Trophoblast cell (in vitro differentiated cells and primary cell): ENCODE measurements around the gene TFPI.

Source experiments
- DNase-seq, 2 donors: peaks; one replicate each; pipeline ENCODE4 v3.0.0-alpha.2; 2016
- H2AFZ ChIP-seq: 2 replicates; pipeline ENCODE4 v1.6.1; 2013; ENCODE audit warnings: low read length, moderate library complexity, mild to moderate bottlenecking; ENCODE audit not compliant: insufficient read depth, poor library complexity
- H2AK5ac ChIP-seq: 2 replicates; pipeline ENCODE4 v1.6.1; 2013; ENCODE audit warnings: mild to moderate bottlenecking, low read length
- H2BK120ac ChIP-seq: 2 replicates; pipeline ENCODE4 v1.6.1; 2013; ENCODE audit warnings: low read length, mild to moderate bottlenecking, moderate library complexity; ENCODE audit not compliant: insufficient read depth, poor library complexity
- H2BK12ac ChIP-seq: 2 replicates; pipeline ENCODE4 v1.6.1; 2013; ENCODE audit warnings: mild to moderate bottlenecking, low read length, moderate library complexity
- H2BK5ac ChIP-seq: 2 replicates; pipeline ENCODE4 v1.6.1; 2013; ENCODE audit warnings: low read length, low read depth, moderate library complexity, mild to moderate bottlenecking; ENCODE audit not compliant: poor library complexity
- H3K14ac ChIP-seq: 2 replicates; pipeline ENCODE4 v1.6.1; 2013; ENCODE audit warnings: mild to moderate bottlenecking, low read length
- H3K18ac ChIP-seq: 2 replicates; pipeline ENCODE4 v1.6.1; 2013; ENCODE audit warnings: mild to moderate bottlenecking, low read length
- H3K23ac ChIP-seq: 2 replicates; pipeline ENCODE4 v1.6.1; 2013; ENCODE audit warnings: low read length
- H3K27ac ChIP-seq: 2 replicates; pipeline ENCODE4 v1.5.1; 2013; ENCODE audit warnings: low read depth, mild to moderate bottlenecking, inconsistent platforms, low read length, moderate library complexity
- H3K27me3 ChIP-seq: 2 replicates; pipeline ENCODE4 v1.6.1; 2013; ENCODE audit warnings: inconsistent platforms, mild to moderate bottlenecking, low read length, moderate library complexity; ENCODE audit not compliant: insufficient read depth
- H3K36me3 ChIP-seq, 2 experiments: 1 replicate in 1 of 2; 2 replicates in 1 of 2; pipeline ENCODE4 v1.6.1; 2013; ENCODE audit warnings: low read length in 2 of 2, mild to moderate bottlenecking in 2 of 2, moderate library complexity in 1 of 2; ENCODE audit not compliant: insufficient read depth in 2 of 2, control insufficient read depth in 1 of 2
- H3K4ac ChIP-seq: 2 replicates; pipeline ENCODE4 v1.6.1; 2013; ENCODE audit warnings: low read depth, mild to moderate bottlenecking, low read length, moderate library complexity
- H3K4me1 ChIP-seq, 2 experiments: 1 replicate in 1 of 2; 2 replicates in 1 of 2; pipeline ENCODE4 v1.6.1; 2013; ENCODE audit warnings: low read length in 2 of 2, mild to moderate bottlenecking in 2 of 2, moderate library complexity in 1 of 2; ENCODE audit not compliant: insufficient read depth in 2 of 2, control insufficient read depth in 1 of 2
- H3K4me2 ChIP-seq: 2 replicates; pipeline ENCODE4 v1.6.1; 2013; ENCODE audit warnings: inconsistent platforms, mild to moderate bottlenecking, low read length, moderate library complexity
- H3K4me3 ChIP-seq: 2 replicates; pipeline ENCODE4 v1.5.1; 2013; ENCODE audit warnings: mild to moderate bottlenecking, low read depth, low read length, inconsistent platforms
- H3K79me1 ChIP-seq: one replicate; pipeline ENCODE4 v1.6.1; 2013; ENCODE audit warnings: low read length
- H3K79me2 ChIP-seq: 2 replicates; pipeline ENCODE4 v1.6.1; 2013; ENCODE audit warnings: low read length, mild to moderate bottlenecking; ENCODE audit not compliant: control insufficient read depth, insufficient read depth, poor library complexity
- H3K9ac ChIP-seq: 2 replicates; pipeline ENCODE4 v1.6.1; 2013; ENCODE audit warnings: mild to moderate bottlenecking, low read length
- H3K9me3 ChIP-seq: 2 replicates; pipeline ENCODE4 v1.6.1; 2013; ENCODE audit warnings: low read depth, mild to moderate bottlenecking, control low read depth, inconsistent platforms, low read length; ENCODE audit not compliant: insufficient read depth
- H4K12ac ChIP-seq: 2 replicates; pipeline ENCODE4 v1.6.1; 2013; ENCODE audit warnings: low read depth, mild to moderate bottlenecking, low read length, moderate library complexity
- H4K8ac ChIP-seq: 2 replicates; pipeline ENCODE4 v1.6.1; 2013; ENCODE audit warnings: low read depth, mild to moderate bottlenecking, low read length, moderate library complexity
- H4K91ac ChIP-seq: one replicate; pipeline ENCODE4 v1.6.1; 2013; ENCODE audit warnings: low read depth, mild to moderate bottlenecking, low read length, moderate library complexity
- WGBS: extraction: QIAGEN DNeasy Blood & Tissue Kit; methylation state at CpG from one replicate; pipeline ENCODE4 v1.1.7; 2013; ENCODE audit warnings: missing lambda C conversion rate; ENCODE audit not compliant: insufficient read length, insufficient coverage; ENCODE audit errors: extremely low coverage; 5-methylcytosine and 5-hydroxymethylcytosine counted together

Gene TFPI

GRCh38 chr2:187466129-187466792, 88.0 kb downstream of the TFPI start:
- H4K12ac ChIP-seq, result no peak overlapping the region
- no peaks in the 10 kb centered on the region for H3K27me3 ChIP-seq
- H3K79me2 ChIP-seq, result no peaks in the 10 kb centered on the region
- H3K14ac ChIP-seq, result no peak overlapping the region
- H4K8ac ChIP-seq, result no peak overlapping the region
- no peak overlapping the region for H3K4me2 ChIP-seq
- H4K91ac ChIP-seq, result no peak overlapping the region
- no peak overlapping the region for H3K27ac ChIP-seq
- H3K18ac ChIP-seq, result no peak overlapping the region
- H3K79me1 ChIP-seq, result peaks cover 3% of the 10 kb centered on the region
- H3K4me3 ChIP-seq, result no peak overlapping the region
- no peak overlapping the region for H2AK5ac ChIP-seq
- DNase-seq, result no peak
- H3K9ac ChIP-seq, result no peak overlapping the region
- no peak overlapping the region for H2BK5ac ChIP-seq
- no peak overlapping the region for H2BK120ac ChIP-seq
- H3K36me3 ChIP-seq, result no peaks in the 10 kb centered on the region
- no peak overlapping the region for H2AFZ ChIP-seq
- no CpG with 5 or more reads among the region's 2 CpGs for WGBS
- no peak overlapping the region for H3K23ac ChIP-seq
- no peak overlapping the region for H2BK12ac ChIP-seq
- H3K4me1 ChIP-seq, result no peaks in the 10 kb centered on the region
- H3K4ac ChIP-seq, result no peak overlapping the region
- H3K9me3 ChIP-seq, result no peaks in the 10 kb centered on the region

DNA sequence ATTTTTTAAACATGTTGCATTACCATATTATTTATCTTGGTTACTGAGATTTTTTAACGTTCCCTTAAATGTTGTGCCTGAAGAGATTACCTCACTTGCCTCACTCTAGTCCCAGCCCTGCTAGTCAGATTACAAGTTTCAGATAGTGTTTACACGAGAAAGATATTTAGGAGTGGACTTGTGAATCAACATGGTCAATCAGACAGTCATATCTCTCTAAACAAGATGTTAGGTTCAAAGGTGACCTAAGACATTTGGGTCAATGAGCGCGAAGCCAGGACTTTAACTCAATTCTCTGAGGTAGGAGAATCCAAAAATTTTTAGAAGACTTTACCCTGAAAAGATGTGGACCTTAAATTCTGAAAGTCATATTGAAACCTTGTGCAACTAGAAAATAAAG, 91.4 kb downstream of the TFPI start:
- WGBS, result no CpG with 5 or more reads among the region's 4 CpGs
- H3K18ac ChIP-seq, result no peak overlapping the region
- no peak overlapping the region for H2BK12ac ChIP-seq
- H3K27me3 ChIP-seq, result no peaks in the 10 kb centered on the region
- no peak overlapping the region for H2AFZ ChIP-seq
- H3K23ac ChIP-seq, result no peak overlapping the region
- no peak overlapping the region for H4K12ac ChIP-seq
- no peak overlapping the region for H4K91ac ChIP-seq
- no peak overlapping the region for H2BK5ac ChIP-seq
- H3K9ac ChIP-seq, result no peak overlapping the region
- no peak for DNase-seq
- no peaks in the 10 kb centered on the region for H3K79me2 ChIP-seq
- no peaks in the 10 kb centered on the region for H3K79me1 ChIP-seq
- H3K4me3 ChIP-seq, result no peak overlapping the region
- H3K9me3 ChIP-seq, result no peaks in the 10 kb centered on the region
- H2AK5ac ChIP-seq, result no peak overlapping the region
- H3K4me1 ChIP-seq, result no peaks in the 10 kb centered on the region
- no peak overlapping the region for H3K27ac ChIP-seq
- no peak overlapping the region for H2BK120ac ChIP-seq
- H3K14ac ChIP-seq, result no peak overlapping the region
- no peak overlapping the region for H3K4me2 ChIP-seq
- no peak overlapping the region for H3K4ac ChIP-seq
- no peaks in the 10 kb centered on the region for H3K36me3 ChIP-seq
- H4K8ac ChIP-seq, result no peak overlapping the region

- Histone ChIP-seq H3K79me1 (no peaks in the 10 kb centered on the region), H3K4me2 (no peak overlapping the region), H3K4me3 (no peak overlapping the region), H4K8ac (no peak overlapping the region), H3K4me1 (no peaks in the 10 kb centered on the region), H2AK5ac (no peak overlapping the region), H2AFZ (no peak overlapping the region), H4K12ac (no peak overlapping the region), H3K9ac (no peak overlapping the region), H3K23ac (no peak overlapping the region), H2BK120ac (no peak overlapping the region), H2BK5ac (no peak overlapping the region), H3K9me3 (no peaks in the 10 kb centered on the region), H3K27me3 (no peaks in the 10 kb centered on the region), H3K27ac (no peak overlapping the region), H3K4ac (no peak overlapping the region), H2BK12ac (no peak overlapping the region), H3K36me3 (no peaks in the 10 kb centered on the region), H4K91ac (no peak overlapping the region), H3K79me2 (no peaks in the 10 kb centered on the region), H3K14ac (no peak overlapping the region), H3K18ac (no peak overlapping the region)
- no CpG with 5 or more reads among the region's 28 CpGs for WGBS
- no peak for DNase-seq
These were observed 92.7 kb downstream of the TFPI start for GRCh38 chr2:187461294-187462261.

- Histone ChIP-seq H3K4me2 (no peak overlapping the region), H4K8ac (no peak overlapping the region), H3K79me2 (no peaks in the 10 kb centered on the region), H3K27ac (no peak overlapping the region), H3K4me1 (no peaks in the 10 kb centered on the region), H3K36me3 (no peaks in the 10 kb centered on the region), H2BK12ac (no peak overlapping the region), H2BK120ac (no peak overlapping the region), H2AFZ (no peak overlapping the region), H3K18ac (no peak overlapping the region), H2BK5ac (no peak overlapping the region), H4K91ac (no peak overlapping the region), H3K9ac (no peak overlapping the region), H3K4ac (no peak overlapping the region), H3K23ac (no peak overlapping the region), H3K79me1 (no peaks in the 10 kb centered on the region), H3K14ac (no peak overlapping the region), H3K27me3 (no peaks in the 10 kb centered on the region), H3K4me3 (no peak overlapping the region), H2AK5ac (no peak overlapping the region), H4K12ac (no peak overlapping the region), H3K9me3 (no peaks in the 10 kb centered on the region)
- no CpG with 5 or more reads among the region's 2 CpGs for WGBS
- DNase-seq, result no peak
These were observed 95.0 kb downstream of the TFPI start for GRCh38 chr2:187459256-187459655.
